ENCODE results near the gene HOXC9. TPM values are rescaled to one million over a fixed set of nuclear protein-coding genes. Genes with fewer than 3 reads are reported as not detected.
A peak's percentile ranks its signal among the peaks of the same experiment; 100 is the strongest.

The HOXC9 gene
- total and polyA plus RNA-seq, 12 donors = not detected

GRCh38 chr12:53995002-53995377 is 5.0 kb upstream of the HOXC9 start:
- no peaks in the 10 kb centered on the region for H3K9me3 ChIP-seq
- no peaks in the 10 kb centered on the region for H3K36me3 ChIP-seq
- TF ChIP-seq CTCF (IDR thresholded peaks at IDR 0.05) = no peak
- H3K27me3 ChIP-seq = peaks cover 65 to 100% (median 100%) of the 10 kb centered on the region in 7 donors
- DNase-seq (no peak), ATAC-seq (peak in 1 of 8 donors; percentile 27)
- intact Hi-C loops (cut with DNase I) = loop anchor here in 1 of 10 donors (5.0 kb wide), 1 partner anchor 37 kb away; the partner anchor contains the start of gene HOXC5
- H3K27ac ChIP-seq = no peak overlapping the region
- 1 to 7% methylated on average over 17 of the region's 17 CpGs for WGBS, 2 donors
- H3K4me1 ChIP-seq = peaks cover 0 to 39% (median 30%) of the 10 kb centered on the region in 9 donors
- peak overlapping the region; percentile 26 to 61 (median 56) for H3K4me3 ChIP-seq

GRCh38 chr12:53995378-53996239 is 4.4 kb upstream of the HOXC9 start:
- Histone ChIP-seq H3K4me1 (peaks cover 3 to 46% (median 36%) of the 10 kb centered on the region in 9 donors), H3K27me3 (peaks cover 68 to 100% (median 100%) of the 10 kb centered on the region in 7 donors), H3K9me3 (no peaks in the 10 kb centered on the region), H3K36me3 (peaks cover 0 to 5% (median 0%) of the 10 kb centered on the region in 9 donors), H3K27ac (no peak overlapping the region), H3K4me3 (peak overlapping the region; percentile 26 to 61 (median 56))
- intact Hi-C loops (cut with DNase I) = loop anchor here in 1 of 10 donors (5.0 kb wide), 1 partner anchor 37 kb away; the partner anchor contains the start of gene HOXC5
- ATAC-seq (peak; percentile 36 to 66 (median 52)), DNase-seq (no peak)
- no peak for TF ChIP-seq CTCF (IDR thresholded peaks at IDR 0.05)
- WGBS, 2 donors = 4% methylated on average over 48 of the region's 48 CpGs

DNA sequence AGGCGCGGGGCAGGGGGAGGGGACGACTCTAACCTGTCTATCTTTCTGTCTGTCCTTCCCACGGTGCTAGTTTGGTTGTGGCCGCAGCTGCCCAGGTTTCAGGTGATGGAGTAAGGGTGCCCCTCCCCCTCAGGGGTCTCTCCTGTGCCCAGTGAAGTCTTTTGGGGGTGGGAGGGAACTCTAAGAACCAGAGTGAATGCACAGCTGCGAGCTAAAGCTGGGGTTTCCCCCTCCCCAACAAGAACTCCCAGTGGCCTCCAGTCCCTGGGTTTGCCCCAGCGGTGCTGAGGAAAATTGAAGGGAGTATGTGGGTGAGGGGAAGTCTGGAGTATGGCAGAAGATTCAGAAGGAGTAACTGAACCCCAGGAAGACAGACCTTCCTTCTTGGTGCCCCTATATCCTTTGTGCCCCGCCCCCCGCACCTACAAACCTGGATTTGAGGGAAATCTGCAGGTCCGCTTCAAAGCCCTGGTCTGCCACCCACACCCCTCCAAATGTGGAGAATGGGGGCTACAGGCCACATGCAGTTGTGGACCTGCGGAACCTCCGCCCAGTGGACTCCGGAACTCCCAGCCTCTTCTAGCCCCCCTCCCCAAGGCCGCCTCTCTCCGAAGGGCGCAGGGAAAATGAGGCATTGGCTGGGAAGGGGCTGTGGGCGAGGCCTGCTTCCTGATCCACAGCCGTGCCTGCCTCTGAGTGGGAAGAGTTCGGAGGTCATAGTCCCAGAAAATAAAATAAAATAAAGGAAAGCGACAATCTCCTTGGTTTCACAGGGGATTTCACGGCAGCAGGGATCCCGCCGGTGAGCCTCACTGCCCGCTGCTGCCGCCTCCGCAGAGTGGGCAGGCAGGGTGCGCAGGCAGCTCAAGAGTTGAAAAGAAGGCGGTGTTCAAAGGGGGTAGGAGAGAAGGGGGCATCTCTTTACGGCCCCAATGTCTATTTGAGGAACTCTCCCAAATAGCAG is 3.4 kb upstream of the HOXC9 start:
- no peak for ATAC-seq
- Histone ChIP-seq H3K4me1 (peaks cover 3 to 47% (median 38%) of the 10 kb centered on the region in 9 donors), H3K27me3 (peaks cover 67 to 100% (median 100%) of the 10 kb centered on the region in 7 donors), H3K4me3 (peak overlapping the region in 9 of 10 donors; percentile 26 to 61 (median 56)), H3K9me3 (no peaks in the 10 kb centered on the region), H3K27ac (no peak overlapping the region), H3K36me3 (peaks cover 0 to 5% (median 0%) of the 10 kb centered on the region in 9 donors)
- WGBS, 2 donors = 38 to 46% methylated on average over 29 of the region's 29 CpGs
- no peak for DNase-seq
- intact Hi-C loops (cut with DNase I) = loop anchor here in 1 of 10 donors (5.0 kb wide), 1 partner anchor 36 kb away; the partner anchor contains the start of gene HOXC5
- no peak for TF ChIP-seq CTCF (IDR thresholded peaks at IDR 0.05)

Data from heart right ventricle (tissue), 16 donors.